SK-N-SH treated with all-trans-retinoic acid at 6 μM for 48 hours (cell line): Measurements from ENCODE around the gene MACIR.

Source experiments
- ESRRG ChIP-seq: fragments of 250-450 bp; sonication (Bioruptor Pico); IDR thresholded peaks from 2 replicates; pipeline ENCODE4 v1.6.1; 2021; ENCODE audit warnings: mild to moderate bottlenecking
- GLIS3 ChIP-seq: fragments of 250-450 bp; sonication (Bioruptor Pico); IDR thresholded peaks from 2 replicates; pipeline ENCODE4 v1.5.0; 2020; ENCODE audit warnings: mild to moderate bottlenecking, moderate library complexity
- ISL1 ChIP-seq: fragments of 250-450 bp; sonication (Bioruptor Pico); IDR thresholded peaks from 2 replicates; pipeline ENCODE4 v2.1.2; 2022; ENCODE audit warnings: mild to moderate bottlenecking, moderate library complexity
- PPARA ChIP-seq: fragments of 250-450 bp; sonication (Bioruptor Pico); IDR thresholded peaks from 2 replicates; pipeline ENCODE4 v1.5.0; 2020; ENCODE audit warnings: mild to moderate bottlenecking, borderline replicate concordance
- SNAI2 ChIP-seq: fragments of 250-450 bp; sonication (Bioruptor Pico); IDR thresholded peaks from 2 replicates; pipeline ENCODE4 v1.5.0; 2020; ENCODE audit warnings: mild to moderate bottlenecking, moderate library complexity
- ZFP3 ChIP-seq: fragments of 250-450 bp; sonication (Bioruptor Pico); IDR thresholded peaks from 2 replicates; pipeline ENCODE4 v1.5.0; 2020; ENCODE audit warnings: mild to moderate bottlenecking, moderate library complexity
- TF ChIP-seq, protein P1 (sequence below): fragments of 250-450 bp; sonication (Bioruptor Pico); IDR thresholded peaks from 2 replicates; pipeline ENCODE4 v1.5.1; 2020; ENCODE audit warnings: low read depth, mild to moderate bottlenecking, moderate library complexity

DNA sequence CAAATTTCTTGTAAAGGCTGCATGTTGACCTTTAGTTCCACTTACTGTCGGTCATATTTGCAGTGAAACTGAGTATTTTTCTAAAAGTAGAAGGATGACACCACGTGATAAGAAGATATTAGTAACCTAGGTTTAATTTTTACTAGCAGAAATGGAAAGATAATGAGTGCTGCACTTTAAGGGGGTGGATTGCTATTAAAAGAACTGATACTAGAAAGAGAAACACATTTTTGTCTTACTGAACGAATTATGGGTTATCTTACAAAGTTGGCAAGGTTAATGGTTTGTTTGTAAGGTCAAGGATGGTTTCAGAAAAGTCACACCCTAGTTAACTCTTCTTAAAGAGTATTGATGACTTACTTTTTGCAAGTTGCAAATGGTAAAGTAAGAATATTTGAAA lies 2.4 kb downstream of the MACIR start:
- TF ChIP-seq GLIS3 (no peak), ESRRG (no peak), SNAI2 (CRISPR knock-in tag) (no peak), ISL1 (no peak), ZFP3 (CRISPR knock-in tag) (no peak), PPARA (CRISPR knock-in tag) (no peak)
- TF ChIP-seq, protein P1, sequence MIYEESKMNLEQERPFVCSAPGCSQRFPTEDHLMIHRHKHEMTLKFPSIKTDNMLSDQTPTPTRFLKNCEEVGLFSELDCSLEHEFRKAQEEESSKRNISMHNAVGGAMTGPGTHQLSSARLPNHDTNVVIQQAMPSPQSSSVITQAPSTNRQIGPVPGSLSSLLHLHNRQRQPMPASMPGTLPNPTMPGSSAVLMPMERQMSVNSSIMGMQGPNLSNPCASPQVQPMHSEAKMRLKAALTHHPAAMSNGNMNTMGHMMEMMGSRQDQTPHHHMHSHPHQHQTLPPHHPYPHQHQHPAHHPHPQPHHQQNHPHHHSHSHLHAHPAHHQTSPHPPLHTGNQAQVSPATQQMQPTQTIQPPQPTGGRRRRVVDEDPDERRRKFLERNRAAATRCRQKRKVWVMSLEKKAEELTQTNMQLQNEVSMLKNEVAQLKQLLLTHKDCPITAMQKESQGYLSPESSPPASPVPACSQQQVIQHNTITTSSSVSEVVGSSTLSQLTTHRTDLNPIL (CRISPR knock-in tag), result no peak
